ENCODE results near the gene LRRC8E.

DNA sequence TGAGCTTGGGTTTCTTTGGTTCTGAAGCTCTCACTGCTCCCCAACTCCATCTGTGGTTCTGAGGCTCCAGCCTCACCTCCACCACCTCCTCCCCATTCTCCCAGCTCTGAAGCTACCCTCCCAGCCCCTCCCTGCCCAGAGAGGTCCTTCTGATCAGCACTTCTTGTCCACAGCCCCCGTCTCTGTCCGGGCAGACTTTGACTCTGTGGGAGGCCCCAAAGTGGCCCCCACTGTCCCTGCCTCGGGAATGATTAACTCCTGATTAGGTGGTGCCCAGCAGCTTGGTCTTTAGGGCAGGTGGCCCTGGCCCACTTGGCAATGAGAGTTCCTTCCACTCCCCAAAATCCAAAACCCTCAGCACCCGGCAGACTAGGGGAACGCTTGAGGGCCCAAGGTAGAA, 43.9 kb upstream of the LRRC8E start:
- TF ChIP-seq, protein P1, sequence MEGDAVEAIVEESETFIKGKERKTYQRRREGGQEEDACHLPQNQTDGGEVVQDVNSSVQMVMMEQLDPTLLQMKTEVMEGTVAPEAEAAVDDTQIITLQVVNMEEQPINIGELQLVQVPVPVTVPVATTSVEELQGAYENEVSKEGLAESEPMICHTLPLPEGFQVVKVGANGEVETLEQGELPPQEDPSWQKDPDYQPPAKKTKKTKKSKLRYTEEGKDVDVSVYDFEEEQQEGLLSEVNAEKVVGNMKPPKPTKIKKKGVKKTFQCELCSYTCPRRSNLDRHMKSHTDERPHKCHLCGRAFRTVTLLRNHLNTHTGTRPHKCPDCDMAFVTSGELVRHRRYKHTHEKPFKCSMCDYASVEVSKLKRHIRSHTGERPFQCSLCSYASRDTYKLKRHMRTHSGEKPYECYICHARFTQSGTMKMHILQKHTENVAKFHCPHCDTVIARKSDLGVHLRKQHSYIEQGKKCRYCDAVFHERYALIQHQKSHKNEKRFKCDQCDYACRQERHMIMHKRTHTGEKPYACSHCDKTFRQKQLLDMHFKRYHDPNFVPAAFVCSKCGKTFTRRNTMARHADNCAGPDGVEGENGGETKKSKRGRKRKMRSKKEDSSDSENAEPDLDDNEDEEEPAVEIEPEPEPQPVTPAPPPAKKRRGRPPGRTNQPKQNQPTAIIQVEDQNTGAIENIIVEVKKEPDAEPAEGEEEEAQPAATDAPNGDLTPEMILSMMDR (conservative IDR thresholded peaks at IDR 0.05 in 1 of 2, IDR thresholded peaks at IDR 0.05 in 1 of 2; ENCODE audit: extremely low read depth in 1 of 2, insufficient read depth in 1 of 2, low read depth in 1 of 2, low read length in 2 of 2): no peak
- TF ChIP-seq EZH2 (IDR thresholded peaks at IDR 0.05; ENCODE audit: borderline replicate concordance, low read length): no peak

Data from mammary epithelial cell (primary cell).